Measurements from ENCODE around the gene SLC6A20.

- TF ChIP-seq POLR2A (IDR thresholded peaks at IDR 0.05; ENCODE audit: low read length) (no peak), GATA1 (IDR thresholded peaks at IDR 0.05; ENCODE audit: low read depth, low read length) (no peak)
These were observed 20.6 kb downstream of the SLC6A20 start for GRCh38 chr3:45775571-45776300.
